Esophagus squamous epithelium (tissue), 4 donors: ENCODE results near the gene MINDY1.

Source experiments
- POLR2A ChIP-seq, 4 donors: fragments of 450-650 bp; IDR thresholded peaks; one replicate each; pipeline ENCODE4 v1.6.1; 2017; ENCODE audit warnings: antibody characterized with exemption in 4 of 4, mild to moderate bottlenecking in 4 of 4, moderate library complexity in 3 of 4
- TF ChIP-seq, protein P1 (sequence below), 6 experiments: fragments of 450-650 bp in 4 of 6; fragments of 200-600 bp in 2 of 6; sonication (generic) in 2 of 6; IDR thresholded peaks; one replicate each; pipeline ENCODE4 v1.5.1; 2016 to 2019; ENCODE audit warnings: antibody characterized with exemption in 6 of 6, mild to moderate bottlenecking in 4 of 6, moderate library complexity in 4 of 6

DNA sequence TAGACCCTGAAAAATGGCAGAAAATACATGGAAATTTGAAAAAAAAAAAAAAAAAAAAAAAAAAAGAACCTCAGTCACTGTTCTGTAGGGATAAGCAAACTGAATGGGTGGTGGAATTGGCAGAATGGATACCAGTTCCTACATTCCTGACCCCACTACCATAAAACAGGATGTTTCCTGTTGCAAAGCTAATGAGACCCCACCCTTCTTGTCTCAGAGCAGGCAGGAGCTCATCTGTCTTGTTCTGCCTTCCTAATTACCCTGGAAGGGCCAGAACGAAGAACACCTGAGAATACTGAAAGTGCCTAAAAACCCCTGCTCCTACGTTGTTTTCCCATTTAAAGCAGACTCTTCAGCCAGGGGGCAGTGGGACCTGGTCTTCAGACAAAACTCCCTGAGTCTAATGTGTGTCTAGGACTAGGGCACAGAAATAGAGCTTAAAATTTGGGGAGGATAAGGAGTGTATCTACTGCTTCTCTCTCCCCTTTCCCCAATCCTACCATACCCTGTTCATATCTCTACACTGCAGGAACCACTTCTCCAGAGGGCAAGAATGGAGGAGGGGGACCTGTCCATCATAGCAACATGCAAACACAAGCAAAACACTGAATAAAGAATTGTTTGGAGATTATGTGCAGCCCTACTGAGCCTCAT, 44.8 kb upstream of the MINDY1 start:
- TF ChIP-seq, protein P1, sequence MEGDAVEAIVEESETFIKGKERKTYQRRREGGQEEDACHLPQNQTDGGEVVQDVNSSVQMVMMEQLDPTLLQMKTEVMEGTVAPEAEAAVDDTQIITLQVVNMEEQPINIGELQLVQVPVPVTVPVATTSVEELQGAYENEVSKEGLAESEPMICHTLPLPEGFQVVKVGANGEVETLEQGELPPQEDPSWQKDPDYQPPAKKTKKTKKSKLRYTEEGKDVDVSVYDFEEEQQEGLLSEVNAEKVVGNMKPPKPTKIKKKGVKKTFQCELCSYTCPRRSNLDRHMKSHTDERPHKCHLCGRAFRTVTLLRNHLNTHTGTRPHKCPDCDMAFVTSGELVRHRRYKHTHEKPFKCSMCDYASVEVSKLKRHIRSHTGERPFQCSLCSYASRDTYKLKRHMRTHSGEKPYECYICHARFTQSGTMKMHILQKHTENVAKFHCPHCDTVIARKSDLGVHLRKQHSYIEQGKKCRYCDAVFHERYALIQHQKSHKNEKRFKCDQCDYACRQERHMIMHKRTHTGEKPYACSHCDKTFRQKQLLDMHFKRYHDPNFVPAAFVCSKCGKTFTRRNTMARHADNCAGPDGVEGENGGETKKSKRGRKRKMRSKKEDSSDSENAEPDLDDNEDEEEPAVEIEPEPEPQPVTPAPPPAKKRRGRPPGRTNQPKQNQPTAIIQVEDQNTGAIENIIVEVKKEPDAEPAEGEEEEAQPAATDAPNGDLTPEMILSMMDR (IDR thresholded peaks at IDR 0.05): no peak
- no peak for TF ChIP-seq POLR2A (IDR thresholded peaks at IDR 0.05)
